ENCODE measurements around the gene TOLLIP.

- TF ChIP-seq POLR2A (IDR thresholded peaks at IDR 0.05; ENCODE audit: low read depth, low read length) (no peak), TAF1 (IDR thresholded peaks at IDR 0.05; ENCODE audit: low read depth, low read length) (no peak), POLR2AphosphoS5 (IDR thresholded peaks at IDR 0.05; ENCODE audit: low read depth, low read length) (no peak)
Measured at GRCh38 chr11:1281974-1282365, 27.5 kb downstream of the TOLLIP start.

Data from GM12891 (cell line).